H1 (cell line): Measurements from ENCODE around the gene AOPEP. TPM values are rescaled to one million over a fixed set of nuclear protein-coding genes. Genes with fewer than 3 reads are reported as not detected.

Experiments
- CTCF ChIA-PET: fragments of 300-600 bp; sonication (Branson Sonifier 250); formaldehyde crosslinking; loops from one replicate; lab custom pipeline; 2021; ENCODE audit not compliant: partially characterized antibody; lab: Charles Lee
- POLR2A ChIA-PET: fragments of 300-600 bp; sonication (Branson Sonifier 250); formaldehyde crosslinking; loops from one replicate; lab custom pipeline; 2021; ENCODE audit warnings: inconsistent platforms; ENCODE audit not compliant: partially characterized antibody; lab: Charles Lee
- DNase-seq, 2 experiments: peaks; one replicate each; pipeline versions ENCODE4 v3.0.0 to v3.0.0-alpha.2; 2010 to 2022; ENCODE audit warnings: low spot score in 2 of 2, low read depth in 1 of 2, mixed read lengths in 1 of 2
- FAIRE-seq: peaks from 2 replicates; lab custom pipeline; 2011; peaks lifted over from hg19 to GRCh38; lab: Jason Lieb, UNC
- H2AFZ ChIP-seq: 2 replicates; pipeline ENCODE4 v1.8.1; 2012; ENCODE audit warnings: low read length, inconsistent platforms
- H2AK5ac ChIP-seq: 2 replicates; pipeline ENCODE4 v1.6.1; 2013; ENCODE audit warnings: low read depth, low read length
- H2BK120ac ChIP-seq: replicated peaks from 2 replicates; pipeline ENCODE3; 2013; ENCODE audit warnings: low read depth, low read length, inconsistent platforms
- H2BK12ac ChIP-seq: 2 replicates; pipeline ENCODE4 v1.6.1; 2013; ENCODE audit warnings: low read depth, low read length
- H2BK15ac ChIP-seq: 2 replicates; pipeline ENCODE4 v1.6.1; 2013; ENCODE audit warnings: low read length
- H2BK20ac ChIP-seq: 2 replicates; pipeline ENCODE4 v1.6.1; 2013; ENCODE audit warnings: low read length
- H2BK5ac ChIP-seq: 2 replicates; pipeline ENCODE4 v1.6.1; 2013; ENCODE audit warnings: low read depth, low read length
- H3K14ac ChIP-seq: 2 replicates; pipeline ENCODE4 v1.6.1; 2013; ENCODE audit warnings: inconsistent platforms; ENCODE audit not compliant: insufficient read length
- H3K18ac ChIP-seq: 2 replicates; pipeline ENCODE4 v1.6.1; 2013; ENCODE audit warnings: low read length; ENCODE audit errors: extremely low read depth
- H3K23ac ChIP-seq: 2 replicates; pipeline ENCODE4 v1.6.1; 2013; ENCODE audit warnings: inconsistent platforms; ENCODE audit not compliant: insufficient read length
- H3K23me2 ChIP-seq: 2 replicates; pipeline ENCODE4 v1.6.1; 2013; ENCODE audit warnings: low read depth, low read length
- H3K27ac ChIP-seq: 2 replicates; pipeline ENCODE4 v1.6.1; 2011; ENCODE audit warnings: low read depth, low read length, inconsistent platforms
- H3K27me3 ChIP-seq, 4 experiments: replicated peaks in 1 of 4; 1 replicate in 1 of 4; 2 replicates in 3 of 4; pipeline versions ENCODE4 v1.6.1 to v1.8.1; 2011 to 2013; ENCODE audit warnings: low read length in 3 of 4, mild to moderate bottlenecking in 3 of 4, inconsistent platforms in 2 of 4, mixed read lengths in 2 of 4, moderate library complexity in 1 of 4; ENCODE audit not compliant: control insufficient read depth in 3 of 4, insufficient read depth in 3 of 4; ENCODE audit errors: extremely low read depth in 1 of 4
- H3K36me3 ChIP-seq, 4 experiments: 2 replicates each; pipeline versions ENCODE4 v1.6.1 to v1.8.1; 2011 to 2013; ENCODE audit warnings: mild to moderate bottlenecking in 4 of 4, low read length in 3 of 4, moderate library complexity in 2 of 4, control low read depth in 1 of 4, inconsistent platforms in 1 of 4; ENCODE audit not compliant: insufficient read depth in 4 of 4, control insufficient read depth in 2 of 4
- H3K4ac ChIP-seq: replicated peaks from 2 replicates; pipeline ENCODE3; 2013; ENCODE audit warnings: low read length, low read depth, mixed read lengths, inconsistent platforms; ENCODE audit not compliant: insufficient read length
- H3K4me1 ChIP-seq, 4 experiments: replicated peaks in 1 of 4; 1 replicate in 1 of 4; 2 replicates in 3 of 4; pipeline versions ENCODE4 v1.6.1 to v1.8.1; 2011 to 2013; ENCODE audit warnings: low read length in 3 of 4, inconsistent platforms in 2 of 4, mixed read lengths in 1 of 4; ENCODE audit not compliant: insufficient read depth in 4 of 4, control insufficient read depth in 3 of 4
- H3K4me2 ChIP-seq, 2 experiments: 2 replicates each; pipeline versions ENCODE4 v1.6.1 to v1.8.1; 2011 to 2013; ENCODE audit warnings: low read depth in 2 of 2, low read length in 2 of 2, control low read depth in 1 of 2, inconsistent platforms in 1 of 2, mild to moderate bottlenecking in 1 of 2; ENCODE audit not compliant: insufficient read depth in 1 of 2
- H3K4me3 ChIP-seq, 4 experiments: fragments of 200-600, 300-600 bp in 1 of 4; sonication (generic), shearing (Covaris generic), sonication (Bioruptor Twin) in 1 of 4; 2 replicates each; pipeline versions ENCODE4 v1.5.1 to v1.8.1; 2011 to 2016; ENCODE audit warnings: low read length in 4 of 4, low read depth in 3 of 4, control low read depth in 2 of 4, inconsistent platforms in 2 of 4, mild to moderate bottlenecking in 2 of 4, mixed read lengths in 1 of 4, moderate library complexity in 1 of 4; ENCODE audit not compliant: insufficient read depth in 2 of 4; ENCODE audit errors: extremely low read depth in 1 of 4
- H3K56ac ChIP-seq: replicated peaks from 2 replicates; pipeline ENCODE3; 2013; ENCODE audit warnings: low read depth, mild to moderate bottlenecking, mixed read lengths, low read length, inconsistent platforms; ENCODE audit not compliant: insufficient read length
- H3K79me1 ChIP-seq: 2 replicates; pipeline ENCODE4 v1.6.1; 2013; ENCODE audit warnings: low read depth, low read length, control low read depth
- H3K79me2 ChIP-seq, 2 experiments: 2 replicates each; pipeline versions ENCODE4 v1.6.1 to v1.8.1; 2012 to 2013; ENCODE audit warnings: low read length in 2 of 2, mild to moderate bottlenecking in 2 of 2, inconsistent platforms in 1 of 2; ENCODE audit not compliant: insufficient read depth in 2 of 2, control insufficient read depth in 1 of 2
- H3K9ac ChIP-seq, 4 experiments: replicated peaks in 1 of 4; 1 replicate in 1 of 4; 2 replicates in 3 of 4; pipeline versions ENCODE4 v1.6.1 to v1.8.1; 2011 to 2013; ENCODE audit warnings: low read depth in 3 of 4, low read length in 3 of 4, control low read depth in 2 of 4, mild to moderate bottlenecking in 2 of 4, moderate library complexity in 2 of 4, inconsistent platforms in 1 of 4; ENCODE audit errors: extremely low read depth in 1 of 4
- H3K9me3 ChIP-seq, 2 experiments: 2 replicates each; pipeline versions ENCODE4 v1.6.1 to v1.8.1; 2012 to 2013; ENCODE audit warnings: mild to moderate bottlenecking in 2 of 2, moderate library complexity in 2 of 2, control low read depth in 1 of 2, inconsistent platforms in 1 of 2, low read depth in 1 of 2, low read length in 1 of 2, mixed read lengths in 1 of 2; ENCODE audit not compliant: insufficient read depth in 2 of 2
- H4K20me1 ChIP-seq, 2 experiments: replicated peaks in 1 of 2; 2 replicates each; pipeline versions ENCODE3 to v1.8.1; 2011 to 2013; ENCODE audit warnings: inconsistent platforms in 2 of 2, low read length in 2 of 2, mild to moderate bottlenecking in 1 of 2; ENCODE audit not compliant: insufficient read depth in 2 of 2, control insufficient read depth in 1 of 2
- H4K5ac ChIP-seq: 2 replicates; pipeline ENCODE4 v1.6.1; 2013; ENCODE audit warnings: low read length, low read depth, mixed read lengths, inconsistent platforms; ENCODE audit not compliant: insufficient read length
- H4K8ac ChIP-seq: 2 replicates; pipeline ENCODE4 v1.8.0; 2013; ENCODE audit warnings: mild to moderate bottlenecking, moderate library complexity, low read length, inconsistent platforms; ENCODE audit not compliant: insufficient read depth; ENCODE audit errors: extremely low read depth
- H4K91ac ChIP-seq: replicated peaks from 2 replicates; pipeline ENCODE3; 2013; ENCODE audit warnings: low read length, mixed read lengths, inconsistent platforms; ENCODE audit not compliant: insufficient read length
- BACH1 ChIP-seq: IDR thresholded peaks from 2 replicates; pipeline ENCODE4 v1.6.1; 2012; ENCODE audit warnings: low read length, improper control_type of control experiment
- CHD2 ChIP-seq: IDR thresholded peaks from 2 replicates; pipeline ENCODE4 v1.6.1; 2012; ENCODE audit warnings: low read length, improper control_type of control experiment
- HDAC2 ChIP-seq, 2 experiments: fragments of 300-600 bp in 1 of 2; sonication (generic) in 1 of 2; IDR thresholded peaks; 2 replicates each; pipeline ENCODE4 v1.6.1; 2011 to 2012; ENCODE audit warnings: low read depth in 2 of 2, low read length in 2 of 2, mild to moderate bottlenecking in 2 of 2, moderate library complexity in 2 of 2, borderline replicate concordance in 1 of 2, inconsistent platforms in 1 of 2
- JUND ChIP-seq: IDR thresholded peaks from 2 replicates; pipeline ENCODE4 v1.6.1; 2011; ENCODE audit warnings: mild to moderate bottlenecking, improper control_type of control experiment, low read length
- NANOG ChIP-seq: IDR thresholded peaks from 2 replicates; pipeline ENCODE4 v1.6.1; 2011; ENCODE audit warnings: low read length, low read depth, mild to moderate bottlenecking, inconsistent platforms; ENCODE audit not compliant: insufficient read depth, poor library complexity, severe bottlenecking
- NRF1 ChIP-seq: IDR thresholded peaks from 2 replicates; pipeline ENCODE4 v1.6.1; 2011; ENCODE audit warnings: mild to moderate bottlenecking, low read depth, low read length, improper control_type of control experiment
- PHF8 ChIP-seq: fragments of 200-600 bp; sonication (generic); conservative IDR thresholded peaks from 2 replicates; pipeline ENCODE4 v1.7.1; 2012; ENCODE audit warnings: low read depth, mild to moderate bottlenecking, inconsistent platforms, low read length, moderate library complexity
- POU5F1 ChIP-seq: IDR thresholded peaks from 2 replicates; pipeline ENCODE4 v1.6.1; 2011; ENCODE audit warnings: low read depth, mild to moderate bottlenecking, low read length, moderate library complexity
- RXRA ChIP-seq: IDR thresholded peaks from 2 replicates; pipeline ENCODE4 v1.6.1; 2011; ENCODE audit warnings: low read depth, mild to moderate bottlenecking, low read length, moderate library complexity; ENCODE audit not compliant: insufficient read depth
- WGBS, 2 experiments: shearing (Covaris generic) in 1 of 2; methylation state at CpG; one replicate each; pipeline versions ENCODE4 v1.1.6 to v1.1.7; 2013 to 2015; ENCODE audit warnings: low lambda C conversion rate in 2 of 2, mixed read lengths in 2 of 2, inconsistent platforms in 1 of 2, low coverage in 1 of 2, missing lambda C conversion rate in 1 of 2; ENCODE audit not compliant: insufficient replicate concordance in 2 of 2, insufficient coverage in 1 of 2, insufficient read length in 1 of 2; ENCODE audit errors: extremely low coverage in 1 of 2, missing lambda C conversion rate in 1 of 2; 5-methylcytosine and 5-hydroxymethylcytosine counted together
- polyA plus RNA-seq, 7 experiments: library from polyadenylated mRNA; depleted of rRNA in 3 of 7; stranded (reverse) in 5 of 7; unstranded in 2 of 7; fragments of >200 nt in 5 of 7; fragments of 200-250 nt in 2 of 7; gene quantifications; 1 replicate in 5 of 7; 2 replicates in 1 of 7; 4 replicates in 1 of 7; pipeline versions ENCODE4 v1.2.1 to v1.2.3, GENCODE V29; 2011 to 2013; ENCODE audit warnings: missing spikeins in 2 of 7, mixed read lengths in 2 of 7
- total RNA-seq: library from RNA; stranded (reverse); fragmentation: NEBNext Ultra II Directional; extraction: Animal tissue kit (Norgen Biotek cat#: 25700); gene quantifications from 2 replicates; pipeline ENCODE4 v1.2.1, GENCODE V29; 2021

Gene AOPEP
- total and polyA plus RNA-seq, 2 of the 8 experiments (the other 6 are each of a cell fraction or from before 2014, with no cell fraction given), result 6.1 to 14.3 TPM

GRCh38 chr9:94860678-94861588 is 134.4 kb downstream of the AOPEP start:
- Histone ChIP-seq H2BK5ac (no peak overlapping the region), H2BK15ac (no peak overlapping the region), H4K91ac (no peak overlapping the region), H2BK20ac (no peak overlapping the region), H2AFZ (no peak overlapping the region), H3K23ac (no peak overlapping the region), H2BK120ac (no peak overlapping the region), H3K79me2 (no peaks in the 10 kb centered on the region), H3K4me3 (no peak overlapping the region), H3K4me1 (peaks cover 0 to 7% (median 0%) of the 10 kb centered on the region in 4 experiments; a peak in 2 of 7 replicates), H4K5ac (no peak overlapping the region), H3K36me3 (no peaks in the 10 kb centered on the region), H3K9me3 (no peaks in the 10 kb centered on the region), H4K8ac (no peak overlapping the region), H3K56ac (no peak overlapping the region), H3K9ac (no peak overlapping the region; a peak in 1 of 7 replicates), H3K4ac (no peak overlapping the region), H3K79me1 (no peaks in the 10 kb centered on the region; the same call in 1 of the 2 replicates), H3K23me2 (no peaks in the 10 kb centered on the region), H3K27me3 (no peaks in the 10 kb centered on the region), H3K18ac (no peak overlapping the region), H2AK5ac (no peak overlapping the region), H3K4me2 (no peak overlapping the region), H4K20me1 (no peaks in the 10 kb centered on the region), H2BK12ac (no peak overlapping the region), H3K14ac (no peak overlapping the region), H3K27ac (no peak overlapping the region)
- TF ChIP-seq CHD2 (no peak), NANOG (no peak), PHF8 (no peak), HDAC2 (IDR thresholded peaks at IDR 0.05; ENCODE audit: borderline replicate concordance in 1 of 2, low read depth in 2 of 2, low read length in 2 of 2) (no peak), NRF1 (no peak), RXRA (no peak), BACH1 (no peak), POU5F1 (no peak), JUND (no peak)
- CTCF ChIA-PET, result interaction anchor here (1.1 kb wide), 1 partner anchor 12 kb away, joined by 3 read pairs; no protein-coding TSS in a partner anchor
- DNase-seq (peak in 1 of 2 experiments; percentile 16), FAIRE-seq (no peak)
- 95% methylated on average over 10 of the region's 10 CpGs; no CpG with 5 or more reads in 1 of the 2 experiments for WGBS, 2 experiments
- POLR2A ChIA-PET, result no interaction called here
